ENCODE measurements around the gene SYMPK. TPM values are rescaled to one million over a fixed set of nuclear protein-coding genes. Genes with fewer than 3 reads are reported as not detected.

Gene SYMPK
- total RNA-seq, 1 donor from 2014 or later: 115 TPM

GRCh38 chr19:45824531-45825262 lies 38.2 kb downstream of the SYMPK start:
- Mint-ChIP-seq H3K4me3 (no peak overlapping the region), H3K27ac (ENCODE audit: unreplicated experiment) (peak overlapping the region; percentile 78), H3K9me3 (no peaks in the 10 kb centered on the region), H3K27me3 (ENCODE audit: low read depth) (no peaks in the 10 kb centered on the region), H3K36me3 (ENCODE audit: low read depth) (peaks cover 19% of the 10 kb centered on the region), H3K4me1 (peaks cover 3% of the 10 kb centered on the region)
- DNase-seq (ENCODE audit: low read depth, low spot score): no peak
- no peak for TF ChIP-seq CTCF (conservative IDR thresholded peaks at IDR 0.05)

DNA sequence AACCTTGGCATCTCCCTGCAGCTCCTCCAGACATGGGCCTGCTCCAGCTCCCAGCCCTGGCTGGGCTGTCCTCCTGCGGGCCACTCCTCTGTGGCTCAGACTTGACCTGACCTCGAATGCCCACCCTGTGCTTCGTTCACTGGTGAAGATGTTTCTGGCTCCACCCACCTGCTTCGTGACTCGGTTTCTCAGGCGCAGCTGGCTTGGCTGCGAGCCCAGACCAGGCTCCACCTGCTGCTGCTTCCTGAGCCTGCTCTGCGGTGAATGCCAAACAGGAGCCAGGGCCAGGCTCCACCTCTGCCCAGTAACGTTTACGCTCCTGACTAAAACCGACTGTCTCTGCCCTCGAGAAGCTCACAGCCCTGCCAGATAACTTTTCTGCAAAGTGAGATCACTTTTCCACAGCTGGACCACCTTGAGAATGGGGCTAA lies 38.9 kb downstream of the SYMPK start:
- H3K4me1 Mint-ChIP-seq: peaks cover 3% of the 10 kb centered on the region
- no peak for DNase-seq (ENCODE audit: low read depth, low spot score)
- TF ChIP-seq CTCF (conservative IDR thresholded peaks at IDR 0.05): no peak
- H3K36me3 Mint-ChIP-seq (ENCODE audit: low read depth): peaks cover 16% of the 10 kb centered on the region
- H3K27me3 Mint-ChIP-seq (ENCODE audit: low read depth): no peaks in the 10 kb centered on the region
- no peak overlapping the region for H3K27ac Mint-ChIP-seq (ENCODE audit: unreplicated experiment)
- H3K9me3 Mint-ChIP-seq: no peaks in the 10 kb centered on the region
- no peak overlapping the region for H3K4me3 Mint-ChIP-seq

GRCh38 chr19:45823182-45823581 lies 39.8 kb downstream of the SYMPK start:
- Mint-ChIP-seq H3K4me3 (no peak overlapping the region), H3K27me3 (ENCODE audit: low read depth) (no peaks in the 10 kb centered on the region), H3K27ac (ENCODE audit: unreplicated experiment) (no peak overlapping the region), H3K4me1 (peaks cover 3% of the 10 kb centered on the region), H3K9me3 (no peaks in the 10 kb centered on the region), H3K36me3 (ENCODE audit: low read depth) (peaks cover 12% of the 10 kb centered on the region)
- no peak for DNase-seq (ENCODE audit: low read depth, low spot score)
- TF ChIP-seq CTCF (conservative IDR thresholded peaks at IDR 0.05): no peak

GRCh38 chr19:45822716-45823115 lies 40.2 kb downstream of the SYMPK start:
- peaks cover 10% of the 10 kb centered on the region for H3K36me3 Mint-ChIP-seq (ENCODE audit: low read depth)
- H3K27me3 Mint-ChIP-seq (ENCODE audit: low read depth): no peaks in the 10 kb centered on the region
- H3K4me1 Mint-ChIP-seq: peaks cover 3% of the 10 kb centered on the region
- no peak overlapping the region for H3K4me3 Mint-ChIP-seq
- H3K27ac Mint-ChIP-seq (ENCODE audit: unreplicated experiment): no peak overlapping the region
- TF ChIP-seq CTCF (conservative IDR thresholded peaks at IDR 0.05): no peak
- no peak for DNase-seq (ENCODE audit: low read depth, low spot score)
- no peaks in the 10 kb centered on the region for H3K9me3 Mint-ChIP-seq

DNA sequence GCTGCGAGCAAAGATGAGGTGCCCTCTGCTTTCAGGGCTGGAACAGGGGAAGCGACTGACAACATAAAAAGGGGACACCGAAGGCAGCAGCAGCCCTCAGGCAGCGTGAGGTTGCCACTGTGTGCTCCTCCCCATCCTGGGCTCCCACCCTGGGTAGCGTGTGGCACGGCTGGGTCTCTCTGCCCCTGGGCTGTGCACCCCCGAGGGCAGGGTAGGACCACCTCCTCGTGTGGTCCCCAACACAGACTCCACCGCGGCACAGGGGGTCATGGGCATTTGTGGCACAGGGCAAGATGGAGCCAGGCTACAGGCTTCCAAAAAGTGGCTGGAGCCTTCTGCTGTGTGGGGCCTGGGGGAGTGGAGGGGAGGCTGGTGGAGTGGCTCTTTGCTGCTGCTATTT lies 41.4 kb downstream of the SYMPK start:
- TF ChIP-seq CTCF (conservative IDR thresholded peaks at IDR 0.05): no peak
- Mint-ChIP-seq H3K9me3 (no peaks in the 10 kb centered on the region), H3K4me1 (peaks cover 11% of the 10 kb centered on the region), H3K36me3 (ENCODE audit: low read depth) (peaks cover 10% of the 10 kb centered on the region), H3K27ac (ENCODE audit: unreplicated experiment) (no peak overlapping the region), H3K4me3 (no peak overlapping the region), H3K27me3 (ENCODE audit: low read depth) (peaks cover 3% of the 10 kb centered on the region)
- no peak for DNase-seq (ENCODE audit: low read depth, low spot score)
